ENCODE measurements around the gene PAIP1.
A peak's percentile ranks its signal among the peaks of the same experiment; 100 is the strongest.
"Not testable (repeated sequence)": the region's sequence is repeated elsewhere in the genome, so short reads cannot be mapped to it uniquely, and the experiment has no call there.

Gene PAIP1

GRCh38 chr5:43556857-43557542, at the start of gene PAIP1:
Gene PAIP1, minus strand, starts transcription at chr5:43557077. Its CDS starts 231 bp downstream, at chr5:43556846.
- peak; percentile 90 for DNase-seq (ENCODE audit: low read depth)

GRCh38 chr5:43606351-43606750, 49.5 kb upstream of the PAIP1 start:
- DNase-seq (ENCODE audit: low read depth): no peak

- DNase-seq (ENCODE audit: low read depth): no peak
Observed at GRCh38 chr5:43604699-43605098, 47.8 kb upstream of the PAIP1 start.

GRCh38 chr5:43603344-43604217, 46.7 kb upstream of the PAIP1 start:
- peak; percentile 44 for DNase-seq (ENCODE audit: low read depth)

- peak; percentile 49 for DNase-seq (ENCODE audit: low read depth)
Observed at GRCh38 chr5:43602461-43603343, 45.8 kb upstream of the PAIP1 start, which contains the start of gene NNT. Gene NNT, plus strand, starts transcription at chr5:43603180. Its CDS starts 6,016 bp downstream, at chr5:43609196.

GRCh38 chr5:43601454-43602260, 44.8 kb upstream of the PAIP1 start:
- peak; percentile 5 for DNase-seq (ENCODE audit: low read depth)

GRCh38 chr5:43598927-43599326, 42.0 kb upstream of the PAIP1 start:
- not testable (repeated sequence) for DNase-seq (ENCODE audit: low read depth)

GRCh38 chr5:43592363-43592762, 35.5 kb upstream of the PAIP1 start:
- no peak for DNase-seq (ENCODE audit: low read depth)

GRCh38 chr5:43590700-43591099, 33.8 kb upstream of the PAIP1 start:
- DNase-seq (ENCODE audit: low read depth): no peak

GRCh38 chr5:43589310-43589709, 32.4 kb upstream of the PAIP1 start:
- DNase-seq (ENCODE audit: low read depth): no peak

GRCh38 chr5:43588842-43589241, 32.0 kb upstream of the PAIP1 start:
- DNase-seq (ENCODE audit: low read depth): no peak

- no peak for DNase-seq (ENCODE audit: low read depth)
Observed at GRCh38 chr5:43584166-43584699, 27.4 kb upstream of the PAIP1 start.

- DNase-seq (ENCODE audit: low read depth): no peak
Observed at GRCh38 chr5:43583724-43584123, 26.8 kb upstream of the PAIP1 start.

- no peak for DNase-seq (ENCODE audit: low read depth)
Observed at GRCh38 chr5:43582082-43583005, 25.5 kb upstream of the PAIP1 start.

- no peak for DNase-seq (ENCODE audit: low read depth)
Observed at GRCh38 chr5:43581398-43581797, 24.5 kb upstream of the PAIP1 start.

GRCh38 chr5:43580402-43581210, 23.7 kb upstream of the PAIP1 start:
- not testable (repeated sequence) for DNase-seq (ENCODE audit: low read depth)

GRCh38 chr5:43573058-43573457, 16.2 kb upstream of the PAIP1 start:
- DNase-seq (ENCODE audit: low read depth): peak; percentile 51

GRCh38 chr5:43572357-43572756, 15.5 kb upstream of the PAIP1 start:
- no peak for DNase-seq (ENCODE audit: low read depth)

- DNase-seq (ENCODE audit: low read depth): peak; percentile 15
Observed at GRCh38 chr5:43571237-43571636, 14.4 kb upstream of the PAIP1 start.
